OCI-LY7 (cell line): ENCODE results near the gene GRPEL2. TPM values are rescaled to one million over a fixed set of nuclear protein-coding genes. Genes with fewer than 3 reads are reported as not detected.
A peak's percentile ranks its signal among the peaks of the same experiment; 100 is the strongest.

Experiments used
- BruUV-seq: library from RNA; stranded (reverse); fragments of 400-500 nt; replicated peaks from 2 replicates; lab custom pipeline; 2021; lab: Mats Ljungman, UMichigan
- CTCF ChIA-PET: fragments of 300-600 bp; sonication (Branson Sonifier 250); formaldehyde crosslinking; loops from one replicate; lab custom pipeline; 2022; ENCODE audit warnings: antibody characterized with exemption; ENCODE audit not compliant: unreplicated experiment; lab: Charles Lee
- POLR2A ChIA-PET: fragments of 300-600 bp; sonication (Branson Sonifier 250); formaldehyde crosslinking; loops from one replicate; lab custom pipeline; 2022; ENCODE audit warnings: antibody characterized with exemption; lab: Charles Lee
- DNase-seq: peaks from one replicate; pipeline ENCODE4 v3.0.0-alpha.2; 2015; ENCODE audit warnings: low spot score
- H2AFZ ChIP-seq: fragments of 200-600 bp; sonication (generic), shearing (Covaris generic); 2 replicates; pipeline ENCODE4 v1.6.1; 2014; ENCODE audit warnings: mild to moderate bottlenecking, antibody characterized with exemption, low read length, moderate library complexity
- H3K27ac ChIP-seq: fragments of 200-600 bp; sonication (generic); 2 replicates; pipeline ENCODE4 v1.5.1; 2014; ENCODE audit warnings: mixed run types, low read depth, mild to moderate bottlenecking, moderate library complexity, low read length, inconsistent platforms; ENCODE audit not compliant: poor library complexity, severe bottlenecking
- H3K36me3 ChIP-seq: fragments of 200-600 bp; sonication (generic); 2 replicates; pipeline ENCODE4 v1.6.1; 2014; ENCODE audit warnings: mild to moderate bottlenecking, antibody characterized with exemption, low read length, moderate library complexity, mixed read lengths; ENCODE audit not compliant: insufficient read depth
- H3K4me1 ChIP-seq: fragments of 200-600 bp; sonication (generic); 2 replicates; pipeline ENCODE4 v1.5.1; 2014; ENCODE audit warnings: mild to moderate bottlenecking, low read length; ENCODE audit not compliant: insufficient read depth, poor library complexity, severe bottlenecking
- H3K4me2 ChIP-seq: fragments of 200-600 bp; sonication (generic); 2 replicates; pipeline ENCODE4 v1.6.1; 2014; ENCODE audit warnings: mild to moderate bottlenecking, low read length
- H3K4me3 ChIP-seq: fragments of 200-600 bp; sonication (generic); 2 replicates; pipeline ENCODE4 v1.5.1; 2014; ENCODE audit warnings: mild to moderate bottlenecking, low read depth, low read length; ENCODE audit not compliant: poor library complexity, severe bottlenecking
- H3K79me2 ChIP-seq: fragments of 200-600 bp; sonication (generic); 2 replicates; pipeline ENCODE4 v1.6.1; 2016; ENCODE audit warnings: low read depth, mild to moderate bottlenecking, low read length, moderate library complexity, mixed read lengths; ENCODE audit not compliant: insufficient read depth
- H3K9me2 ChIP-seq: fragments of 200-600 bp; sonication (generic); 2 replicates; pipeline ENCODE4 v1.6.1; 2016; ENCODE audit warnings: mild to moderate bottlenecking, low read length, mixed read lengths; ENCODE audit not compliant: insufficient read depth
- H3K9me3 ChIP-seq: fragments of 200-600 bp; sonication (generic); 2 replicates; pipeline ENCODE4 v1.6.1; 2014; ENCODE audit warnings: mild to moderate bottlenecking, mixed run types, low read length, mixed read lengths
- H4K20me1 ChIP-seq: fragments of 200-600 bp; sonication (generic); 2 replicates; pipeline ENCODE4 v1.6.1; 2014; ENCODE audit warnings: mild to moderate bottlenecking, antibody characterized with exemption, low read length, moderate library complexity, mixed read lengths; ENCODE audit not compliant: insufficient read depth
- EZH2phosphoT487 ChIP-seq: fragments of 200-600 bp; sonication (generic); IDR thresholded peaks from 2 replicates; pipeline ENCODE4 v1.6.1; 2018; ENCODE audit warnings: low read depth, borderline replicate concordance, mild to moderate bottlenecking, mixed run types, antibody characterized with exemption, low read length, moderate library complexity, mixed read lengths
- intact Hi-C: fragments of 100-400 bp; cut with micrococcal nuclease; formaldehyde crosslinking; loops from one replicate; pipeline ENCODE4 v1.10.0; 2022; ENCODE audit not compliant: unreplicated experiment
- total RNA-seq, 2 experiments: library from RNA; depleted of rRNA in 1 of 2; stranded (reverse); fragments of >200 nt in 1 of 2; shearing (Covaris generic) in 1 of 2; gene quantifications; 2 replicates each; pipeline ENCODE4 v1.2.3, GENCODE V29; 2014 to 2022
- TF ChIP-seq, protein P1 (sequence below): fragments of 200-600 bp; sonication (generic); conservative IDR thresholded peaks from 2 replicates; pipeline ENCODE4 v1.5.1; 2014; ENCODE audit warnings: mild to moderate bottlenecking, antibody characterized with exemption, low read length, moderate library complexity, mixed read lengths

Gene GRPEL2
- total RNA-seq, 2 experiments from 2014 or later: 28.3 to 41.5 TPM

DNA sequence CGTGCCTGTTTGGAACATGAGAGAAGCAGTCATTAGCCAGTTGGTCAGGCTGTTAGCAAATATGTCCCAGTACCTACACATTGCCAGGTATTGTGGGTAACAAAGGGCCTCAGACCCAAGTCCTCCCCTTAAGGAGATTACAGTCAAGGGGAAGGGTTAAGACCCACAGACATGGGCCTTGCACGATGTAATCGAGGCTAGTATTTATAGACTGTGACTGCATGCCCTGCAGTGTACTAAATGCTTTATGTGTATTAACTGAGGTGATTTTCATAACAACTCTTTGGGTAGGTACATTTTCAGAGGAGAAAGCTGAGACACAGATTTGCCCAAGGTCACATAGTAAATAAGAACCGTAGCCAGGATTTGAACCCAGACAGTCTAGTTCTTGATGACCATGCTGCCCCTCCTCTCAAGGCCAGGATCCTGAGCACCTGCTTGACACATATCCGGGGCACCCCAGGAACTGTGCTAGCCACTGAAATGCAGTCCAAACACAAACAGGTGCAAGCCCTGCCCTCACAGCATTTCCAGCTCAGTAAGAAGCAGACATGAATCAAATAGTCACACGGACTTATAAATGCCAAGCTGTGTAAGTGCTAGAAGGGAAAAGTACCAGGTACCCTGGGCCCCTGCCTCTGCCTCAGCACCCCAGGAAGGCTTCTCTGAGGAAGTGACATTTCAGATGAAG lies 32.0 kb upstream of the GRPEL2 start:
- H3K27ac ChIP-seq: no peak overlapping the region
- ChIA-PET CTCF (interaction anchor here (0.6 to 1.7 kb wide), 3 partner anchors 38 to 127 kb away, joined by 3 to 7 read pairs (median 4); no protein-coding TSS in a partner anchor), POLR2A (interaction anchor here (0.6 kb wide), 1 partner anchor 33 kb away, joined by 4 read pairs; no protein-coding TSS in a partner anchor)
- no peak overlapping the region for H3K4me2 ChIP-seq
- intact Hi-C loops: no loop called here
- H3K4me1 ChIP-seq: no peaks in the 10 kb centered on the region
- no peaks in the 10 kb centered on the region for H3K36me3 ChIP-seq
- no peaks in the 10 kb centered on the region for H4K20me1 ChIP-seq
- H3K79me2 ChIP-seq: no peaks in the 10 kb centered on the region
- no peaks in the 10 kb centered on the region for H3K9me3 ChIP-seq
- no peak overlapping the region for H2AFZ ChIP-seq
- BruUV-seq: no TSS peak
- no peak overlapping the region for H3K4me3 ChIP-seq
- no peak for TF ChIP-seq EZH2phosphoT487
- TF ChIP-seq, protein P1, sequence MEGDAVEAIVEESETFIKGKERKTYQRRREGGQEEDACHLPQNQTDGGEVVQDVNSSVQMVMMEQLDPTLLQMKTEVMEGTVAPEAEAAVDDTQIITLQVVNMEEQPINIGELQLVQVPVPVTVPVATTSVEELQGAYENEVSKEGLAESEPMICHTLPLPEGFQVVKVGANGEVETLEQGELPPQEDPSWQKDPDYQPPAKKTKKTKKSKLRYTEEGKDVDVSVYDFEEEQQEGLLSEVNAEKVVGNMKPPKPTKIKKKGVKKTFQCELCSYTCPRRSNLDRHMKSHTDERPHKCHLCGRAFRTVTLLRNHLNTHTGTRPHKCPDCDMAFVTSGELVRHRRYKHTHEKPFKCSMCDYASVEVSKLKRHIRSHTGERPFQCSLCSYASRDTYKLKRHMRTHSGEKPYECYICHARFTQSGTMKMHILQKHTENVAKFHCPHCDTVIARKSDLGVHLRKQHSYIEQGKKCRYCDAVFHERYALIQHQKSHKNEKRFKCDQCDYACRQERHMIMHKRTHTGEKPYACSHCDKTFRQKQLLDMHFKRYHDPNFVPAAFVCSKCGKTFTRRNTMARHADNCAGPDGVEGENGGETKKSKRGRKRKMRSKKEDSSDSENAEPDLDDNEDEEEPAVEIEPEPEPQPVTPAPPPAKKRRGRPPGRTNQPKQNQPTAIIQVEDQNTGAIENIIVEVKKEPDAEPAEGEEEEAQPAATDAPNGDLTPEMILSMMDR: no peak
- no peaks in the 10 kb centered on the region for H3K9me2 ChIP-seq
- DNase-seq: no peak

DNA sequence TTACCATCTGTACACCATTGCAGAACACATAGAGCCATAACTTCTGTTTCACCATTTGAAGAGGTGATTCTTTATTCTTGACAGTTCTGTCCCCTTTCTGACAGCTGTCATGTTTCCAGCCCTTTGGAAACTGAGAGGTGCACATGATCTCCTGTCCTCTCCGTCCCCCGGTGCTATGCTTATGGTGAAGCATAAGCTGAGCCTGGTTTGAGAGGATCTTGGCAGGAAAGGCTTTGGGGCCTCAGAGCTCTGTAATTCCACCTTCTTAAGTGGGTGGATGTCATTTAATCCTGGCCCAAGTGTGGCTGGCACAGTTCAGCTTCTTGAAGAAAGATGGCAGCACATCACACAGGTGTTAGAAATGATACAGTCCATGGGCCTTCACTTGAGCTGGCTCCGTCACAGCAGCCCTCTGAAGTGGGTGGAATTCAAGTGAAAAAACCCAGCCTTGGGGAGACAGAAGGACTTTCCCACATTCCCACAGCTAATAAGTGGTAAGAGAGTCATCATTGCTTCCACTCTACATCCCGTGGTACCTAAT lies 30.7 kb upstream of the GRPEL2 start:
- BruUV-seq: no TSS peak
- Histone ChIP-seq H3K27ac (no peak overlapping the region), H3K36me3 (no peaks in the 10 kb centered on the region), H2AFZ (no peak overlapping the region), H3K4me1 (no peaks in the 10 kb centered on the region), H3K9me3 (no peaks in the 10 kb centered on the region), H3K4me2 (no peak overlapping the region), H3K79me2 (no peaks in the 10 kb centered on the region), H4K20me1 (no peaks in the 10 kb centered on the region), H3K4me3 (no peak overlapping the region), H3K9me2 (no peaks in the 10 kb centered on the region)
- intact Hi-C loops: loop anchor here (5.0 kb wide), 1 partner anchor 248 kb away; no protein-coding TSS in a partner anchor
- ChIA-PET CTCF (interaction anchor here (0.9 to 1.7 kb wide), 2 partner anchors 58 to 70 kb away, joined by 5 to 7 read pairs; no protein-coding TSS in a partner anchor), POLR2A (interaction anchor here (0.8 to 1.0 kb wide), 2 partner anchors 54 to 57 kb away, joined by 3 read pairs; no protein-coding TSS in a partner anchor)
- DNase-seq: peak; percentile 19
- TF ChIP-seq, protein P1: peak; percentile 59
- TF ChIP-seq EZH2phosphoT487: no peak
